ENCODE results near the gene ZBED4.

DNA sequence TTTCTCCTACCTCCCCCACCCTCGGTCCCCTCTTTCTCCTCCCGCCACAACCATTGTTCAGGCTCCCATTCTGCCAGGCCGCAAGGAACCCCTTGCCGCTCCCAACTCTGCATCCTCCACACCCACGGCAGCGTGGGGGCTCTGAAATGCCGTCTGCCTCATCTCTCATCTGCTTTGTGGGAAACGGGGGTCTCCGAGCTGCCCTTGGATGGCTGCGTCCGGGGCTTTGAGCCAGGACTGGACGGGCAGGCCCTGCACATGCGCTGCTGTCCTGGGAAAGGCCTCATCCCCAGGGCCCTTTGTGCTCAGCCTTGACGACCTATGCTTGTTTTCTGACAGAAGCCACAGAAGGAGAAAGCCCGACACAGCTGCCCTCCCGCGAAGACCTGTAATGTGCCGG, 73.3 kb downstream of the ZBED4 start:
- TF ChIP-seq EZH2 (IDR thresholded peaks at IDR 0.05; ENCODE audit: borderline replicate concordance, low read depth, low read length, poor library complexity, severe bottlenecking): no peak
- TF ChIP-seq, protein P1, sequence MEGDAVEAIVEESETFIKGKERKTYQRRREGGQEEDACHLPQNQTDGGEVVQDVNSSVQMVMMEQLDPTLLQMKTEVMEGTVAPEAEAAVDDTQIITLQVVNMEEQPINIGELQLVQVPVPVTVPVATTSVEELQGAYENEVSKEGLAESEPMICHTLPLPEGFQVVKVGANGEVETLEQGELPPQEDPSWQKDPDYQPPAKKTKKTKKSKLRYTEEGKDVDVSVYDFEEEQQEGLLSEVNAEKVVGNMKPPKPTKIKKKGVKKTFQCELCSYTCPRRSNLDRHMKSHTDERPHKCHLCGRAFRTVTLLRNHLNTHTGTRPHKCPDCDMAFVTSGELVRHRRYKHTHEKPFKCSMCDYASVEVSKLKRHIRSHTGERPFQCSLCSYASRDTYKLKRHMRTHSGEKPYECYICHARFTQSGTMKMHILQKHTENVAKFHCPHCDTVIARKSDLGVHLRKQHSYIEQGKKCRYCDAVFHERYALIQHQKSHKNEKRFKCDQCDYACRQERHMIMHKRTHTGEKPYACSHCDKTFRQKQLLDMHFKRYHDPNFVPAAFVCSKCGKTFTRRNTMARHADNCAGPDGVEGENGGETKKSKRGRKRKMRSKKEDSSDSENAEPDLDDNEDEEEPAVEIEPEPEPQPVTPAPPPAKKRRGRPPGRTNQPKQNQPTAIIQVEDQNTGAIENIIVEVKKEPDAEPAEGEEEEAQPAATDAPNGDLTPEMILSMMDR (conservative IDR thresholded peaks at IDR 0.05; ENCODE audit: low read depth, low read length): no peak

All from A673 (cell line).